Gastroesophageal sphincter (tissue), 3 donors: ENCODE measurements around the gene STARD13.

Experiments used
- CTCF ChIP-seq, 4 experiments: fragments of 200-600 bp in 2 of 4; fragments of 450-650 bp in 2 of 4; sonication (generic) in 1 of 4; IDR thresholded peaks; one replicate each; pipeline ENCODE4 v1.5.1; 2017 to 2019; ENCODE audit warnings: antibody characterized with exemption in 4 of 4, mild to moderate bottlenecking in 2 of 4, moderate library complexity in 2 of 4
- EP300 ChIP-seq: sonication (generic); formaldehyde crosslinking; IDR thresholded peaks from one replicate; pipeline ENCODE4 v1.6.1; 2017; ENCODE audit warnings: antibody characterized with exemption, mild to moderate bottlenecking
- POLR2A ChIP-seq, 2 donors: fragments of 450-650 bp; IDR thresholded peaks; one replicate each; pipeline ENCODE4 v1.6.1; 2017; ENCODE audit warnings: antibody characterized with exemption in 2 of 2, mild to moderate bottlenecking in 2 of 2, moderate library complexity in 1 of 2
- POLR2AphosphoS5 ChIP-seq: sonication (generic); formaldehyde crosslinking; IDR thresholded peaks from one replicate; pipeline ENCODE4 v1.6.1; 2017; ENCODE audit warnings: antibody characterized with exemption

GRCh38 chr13:33296793-33297425 is 11.4 kb upstream of the STARD13 start:
- TF ChIP-seq CTCF (IDR thresholded peaks at IDR 0.05) (no peak), POLR2A (IDR thresholded peaks at IDR 0.05) (no peak), EP300 (no peak), POLR2AphosphoS5 (no peak)
